Esophagus squamous epithelium (tissue), 5 donors: Measurements from ENCODE around the gene CMC2. TPM values are rescaled to one million over a fixed set of nuclear protein-coding genes. Genes with fewer than 3 reads are reported as not detected.

Source experiments
- DNase-seq: peaks from one replicate; lab custom pipeline; 2025; lab: John Stamatoyannopoulos, UW
- H3K27ac ChIP-seq, 4 donors: fragments of 200-600 bp; sonication (generic); one replicate each; pipeline ENCODE4 v1.5.1; 2016 to 2019; ENCODE audit warnings: mild to moderate bottlenecking in 1 of 4
- H3K27me3 ChIP-seq, 4 donors: fragments of 200-600 bp; sonication (generic); 1 replicate in 3 of 4; 2 replicates in 1 of 4; pipeline versions ENCODE4 v1.5.1 to v1.6.0; 2017 to 2021; ENCODE audit warnings: antibody characterized with exemption in 1 of 4
- H3K36me3 ChIP-seq, 3 donors: fragments of 200-600 bp; sonication (generic); one replicate each; pipeline ENCODE4 v1.5.1; 2016 to 2019
- H3K4me1 ChIP-seq, 3 donors: fragments of 200-600 bp; sonication (generic); one replicate each; pipeline ENCODE4 v1.5.1; 2017 to 2019
- H3K4me3 ChIP-seq, 4 donors: fragments of 200-600 bp; sonication (generic); 1 replicate in 3 of 4; 2 replicates in 1 of 4; pipeline ENCODE4 v1.5.1; 2016 to 2019; ENCODE audit warnings: mild to moderate bottlenecking in 2 of 4, moderate library complexity in 1 of 4
- H3K9me3 ChIP-seq, 3 donors: fragments of 200-600 bp; sonication (generic); one replicate each; pipeline ENCODE4 v1.5.1; 2016 to 2019
- CTCF ChIP-seq, 6 experiments: fragments of 450-650 bp in 4 of 6; fragments of 200-600 bp in 2 of 6; sonication (generic) in 2 of 6; IDR thresholded peaks; one replicate each; pipeline ENCODE4 v1.5.1; 2016 to 2019; ENCODE audit warnings: antibody characterized with exemption in 6 of 6, mild to moderate bottlenecking in 4 of 6, moderate library complexity in 4 of 6
- POLR2A ChIP-seq, 4 donors: fragments of 450-650 bp; IDR thresholded peaks; one replicate each; pipeline ENCODE4 v1.6.1; 2017; ENCODE audit warnings: antibody characterized with exemption in 4 of 4, mild to moderate bottlenecking in 4 of 4, moderate library complexity in 3 of 4
- WGBS, 2 donors: methylation state at CpG; one replicate each; pipeline ENCODE4 v1.1.5; 2018; 5-methylcytosine and 5-hydroxymethylcytosine counted together
- intact Hi-C: fragments of 100-400 bp; cut with DNase I; formaldehyde crosslinking; loops from one replicate; pipeline ENCODE4 v1.15.0; 2022
- total RNA-seq, 4 donors: library from RNA; depleted of rRNA; stranded (reverse); fragments of >200 nt; gene quantifications; one replicate each; pipeline ENCODE4 v1.1.0, GENCODE V29; 2016
- donor health status: DM: yes; HTN: yes; CAD: no.

Gene CMC2
- total RNA-seq, 4 donors from 2014 or later = 7.4 to 41.2 (median 24.4) TPM

GRCh38 chr16:81008505-81008789 lies 1.8 kb upstream of the CMC2 start:
- DNase-seq = no peak
- intact Hi-C loops = loop anchor here (10.0 kb wide), 1 partner anchor 726 kb away; no protein-coding TSS in a partner anchor
- no peaks in the 10 kb centered on the region for H3K27me3 ChIP-seq
- no peak for TF ChIP-seq POLR2A (IDR thresholded peaks at IDR 0.05)
- no peaks in the 10 kb centered on the region for H3K9me3 ChIP-seq
- H3K4me1 ChIP-seq = peaks cover 0 to 36% (median 26%) of the 10 kb centered on the region in 3 donors
- peak overlapping the region in 3 of 4 donors; percentile 97 to 99 (median 99) for H3K27ac ChIP-seq
- peaks cover 0 to 16% (median 0%) of the 10 kb centered on the region in 3 donors for H3K36me3 ChIP-seq
- 90 to 97% methylated on average over 11 to 12 of the region's 12 CpGs for WGBS, 2 donors
- peak overlapping the region in 1 of 4 donors; percentile 84 for H3K4me3 ChIP-seq

GRCh38 chr16:81006211-81006812 lies 373 bp downstream of the CMC2 start:
- peak overlapping the region; percentile 97 to 100 (median 99) for H3K27ac ChIP-seq
- H3K9me3 ChIP-seq = no peaks in the 10 kb centered on the region
- TF ChIP-seq CTCF (IDR thresholded peaks at IDR 0.05) (no peak), POLR2A (IDR thresholded peaks at IDR 0.05) (peak in 1 of 4 donors; percentile 73)
- 0% methylated on average over 7 to 10 of the region's 50 CpGs for WGBS, 2 donors
- H3K27me3 ChIP-seq = no peaks in the 10 kb centered on the region
- H3K4me1 ChIP-seq = peaks cover 0 to 40% (median 26%) of the 10 kb centered on the region in 3 donors
- intact Hi-C loops = loop anchor here (10.0 kb wide), 1 partner anchor 728 kb away; no protein-coding TSS in a partner anchor
- H3K36me3 ChIP-seq = no peaks in the 10 kb centered on the region
- DNase-seq = peak; percentile 27
- peak overlapping the region; percentile 81 to 84 (median 83) for H3K4me3 ChIP-seq

- no peaks in the 10 kb centered on the region for H3K9me3 ChIP-seq
- 12 to 23% methylated on average over 12 to 17 of the region's 18 CpGs for WGBS, 2 donors
- TF ChIP-seq POLR2A (IDR thresholded peaks at IDR 0.05) = no peak
- TF ChIP-seq CTCF (IDR thresholded peaks at IDR 0.05) = no peak
- H3K4me1 ChIP-seq = peaks cover 0 to 40% (median 26%) of the 10 kb centered on the region in 3 donors
- intact Hi-C loops = loop anchor here (10.0 kb wide), 1 partner anchor 729 kb away; no protein-coding TSS in a partner anchor
- no peaks in the 10 kb centered on the region for H3K27me3 ChIP-seq
- H3K36me3 ChIP-seq = no peaks in the 10 kb centered on the region
- DNase-seq = no peak
- H3K4me3 ChIP-seq = peak overlapping the region; percentile 81 to 84 (median 83)
- H3K27ac ChIP-seq = peak overlapping the region; percentile 97 to 100 (median 99)
Observed at GRCh38 chr16:81005610-81006161, 999 bp downstream of the CMC2 start.

GRCh38 chr16:81004646-81005353 lies 1.9 kb downstream of the CMC2 start:
- peaks cover 0 to 40% (median 26%) of the 10 kb centered on the region in 3 donors for H3K4me1 ChIP-seq
- no peaks in the 10 kb centered on the region for H3K9me3 ChIP-seq
- intact Hi-C loops = loop anchor here (10.0 kb wide), 1 partner anchor 730 kb away; no protein-coding TSS in a partner anchor
- TF ChIP-seq CTCF (IDR thresholded peaks at IDR 0.05) (peak in 5 of 6 experiments; percentile 39 to 74 (median 69)), POLR2A (IDR thresholded peaks at IDR 0.05) (no peak)
- peak overlapping the region; percentile 2 to 81 (median 30) for H3K4me3 ChIP-seq
- no peak for DNase-seq
- H3K27me3 ChIP-seq = no peaks in the 10 kb centered on the region
- H3K27ac ChIP-seq = peak overlapping the region; percentile 43 to 72 (median 66)
- 19 to 30% methylated on average over 8 to 14 of the region's 14 CpGs for WGBS, 2 donors
- no peaks in the 10 kb centered on the region for H3K36me3 ChIP-seq

GRCh38 chr16:81003610-81004460 lies 2.9 kb downstream of the CMC2 start:
- no peak for TF ChIP-seq CTCF (IDR thresholded peaks at IDR 0.05)
- TF ChIP-seq POLR2A (IDR thresholded peaks at IDR 0.05) = no peak
- no peaks in the 10 kb centered on the region for H3K36me3 ChIP-seq
- WGBS, 2 donors = 56 to 58% methylated on average over 9 to 11 of the region's 11 CpGs
- peaks cover 0 to 40% (median 26%) of the 10 kb centered on the region in 3 donors for H3K4me1 ChIP-seq
- no peaks in the 10 kb centered on the region for H3K9me3 ChIP-seq
- no peak for DNase-seq
- intact Hi-C loops = loop anchor here (10.0 kb wide), 1 partner anchor 731 kb away; no protein-coding TSS in a partner anchor
- no peaks in the 10 kb centered on the region for H3K27me3 ChIP-seq
- peak overlapping the region; percentile 43 to 72 (median 66) for H3K27ac ChIP-seq
- peak overlapping the region; percentile 2 to 49 (median 14) for H3K4me3 ChIP-seq
